ENCODE measurements around the gene FBXO8. TPM values are rescaled to one million over a fixed set of nuclear protein-coding genes. Genes with fewer than 3 reads are reported as not detected.
A peak's percentile ranks its signal among the peaks of the same experiment; 100 is the strongest.

FBXO8 gene
- total and polyA plus RNA-seq, 2 of the 4 experiments (the other 2 are of a cell fraction): 11.3 to 25.6 TPM

- H2AK9ac ChIP-seq (replicated peaks; ENCODE audit: low read depth, low read length, poor library complexity): no peak overlapping the region
- WGBS, 2 experiments (ENCODE audit: extremely low coverage in 2 of 2, insufficient read length in 1 of 2): no CpG with 5 or more reads among the region's 1 CpG
- H2BK120ac ChIP-seq (ENCODE audit: low read depth, low read length): no peak overlapping the region
- H4K5ac ChIP-seq (ENCODE audit: low read depth, low read length): no peak overlapping the region
- peak; percentile 44 for ATAC-seq (ENCODE audit: low read depth)
- H3K36me3 ChIP-seq (ENCODE audit: control insufficient read depth, insufficient read depth, low read length): no peaks in the 10 kb centered on the region
- BruUV-seq (replicated peaks): no TSS peak
- H2AFZ ChIP-seq (replicated peaks; ENCODE audit: low read length, poor library complexity): no peak overlapping the region
- DNase-seq: peak; percentile 63
- no peak overlapping the region for H3K23ac ChIP-seq (ENCODE audit: low read depth, low read length)
- H4K20me1 ChIP-seq (ENCODE audit: insufficient read depth, low read length): no peaks in the 10 kb centered on the region
- H2BK15ac ChIP-seq (ENCODE audit: low read depth, low read length): no peak overlapping the region
- H3K18ac ChIP-seq (ENCODE audit: low read depth, low read length): no peak overlapping the region
- in situ Hi-C loops (cut with MboI; ENCODE audit: low sequenced_read_pairs): no loop called here
- H3K4me1 ChIP-seq (ENCODE audit: control insufficient read depth, insufficient read depth, low read length): 0 out of 2 replicates have a peak, but pooled peaks cover 3% of the 10 kb centered on the region
- H2BK20ac ChIP-seq (ENCODE audit: low read depth, low read length): no peak overlapping the region
- H3K9me3 ChIP-seq (ENCODE audit: control insufficient read depth, insufficient read depth, low read length): no peaks in the 10 kb centered on the region
- H3K4me3 ChIP-seq (ENCODE audit: insufficient read depth, low read depth, low read length): no peak overlapping the region
- CTCF ChIA-PET: interaction anchor here (0.5 kb wide), 2 partner anchors 10 to 55 kb away, joined by 3 read pairs; no protein-coding TSS in a partner anchor
- peak overlapping the region; percentile 9; the same call in 1 of the 2 replicates for H3K4me2 ChIP-seq (ENCODE audit: low read depth, low read length)
- dilution Hi-C loops (cut with HindIII; ENCODE audit: low sequenced_read_pairs, unreplicated experiment): no loop called here
- no peak for TF ChIP-seq CTCF (conservative IDR thresholded peaks at IDR 0.05; ENCODE audit: low read depth, low read length)
- TF ChIP-seq FOS (IDR thresholded peaks at IDR 0.05; ENCODE audit: low read depth, low read length): peak; percentile 76
- H2AK5ac ChIP-seq (ENCODE audit: low read depth, low read length): no peak overlapping the region
- no peak overlapping the region for H4K91ac ChIP-seq (ENCODE audit: insufficient read depth, low read depth, low read length)
- no peak overlapping the region for H3K56ac ChIP-seq (ENCODE audit: extremely low read depth, insufficient read depth, low read length)
- no peaks in the 10 kb centered on the region for H3K27me3 ChIP-seq (ENCODE audit: control insufficient read depth, insufficient read depth, low read length)
- intact Hi-C loops (cut with micrococcal nuclease): no loop called here
- peak overlapping the region; percentile 54 for H2BK5ac ChIP-seq (ENCODE audit: low read depth, low read length, poor library complexity, severe bottlenecking)
- no peaks in the 10 kb centered on the region for H3K79me1 ChIP-seq (ENCODE audit: low read depth in 1 of 2, low read length in 2 of 2)
- H4K8ac ChIP-seq (ENCODE audit: low read depth in 2 of 2, low read length in 2 of 2): no peak overlapping the region
- no peak overlapping the region for H3K9ac ChIP-seq (ENCODE audit: low read depth, low read length)
- no peak overlapping the region for H3K4ac ChIP-seq (ENCODE audit: low read depth, low read length)
- H3K14ac ChIP-seq (replicated peaks; ENCODE audit: low read depth, low read length): 0 out of 2 replicates have a peak overlapping the region, but pooled peaks have one; percentile 40
- POLR2A ChIA-PET (ENCODE audit: unreplicated experiment): no interaction called here
- H3K27ac ChIP-seq (ENCODE audit: insufficient read depth, low read length): peak overlapping the region; percentile 16; the same call in 1 of the 2 replicates
- H3K9me1 ChIP-seq (ENCODE audit: insufficient read depth, low read length): peaks cover 3% of the 10 kb centered on the region; the same call in 1 of the 2 replicates
Measured at GRCh38 chr4:174256277-174256713, 27.2 kb downstream of the FBXO8 start.
